SK-N-SH treated with all-trans-retinoic acid at 6 μM for 48 hours (cell line): ENCODE data around the gene BAZ1A.

Experiments
- ATAC-seq: fragments of 200-7000 bp; cut with Tn5 transposase; 3 replicates; pipeline ENCODE4 v1.9.1; 2020; ENCODE audit warnings: mild to moderate bottlenecking, moderate library complexity
- ARNTL ChIP-seq: fragments of 450-650 bp; formaldehyde crosslinking; IDR thresholded peaks from 2 replicates; pipeline ENCODE4 v1.5.0; 2020; ENCODE audit warnings: low read depth, mild to moderate bottlenecking, moderate library complexity, borderline replicate concordance
- CREB5 ChIP-seq: fragments of 250-450 bp; sonication (Bioruptor Pico); IDR thresholded peaks from 2 replicates; pipeline ENCODE4 v1.5.1; 2020; ENCODE audit warnings: low read depth, mild to moderate bottlenecking, moderate library complexity
- ESRRG ChIP-seq: fragments of 250-450 bp; sonication (Bioruptor Pico); IDR thresholded peaks from 2 replicates; pipeline ENCODE4 v1.6.1; 2021; ENCODE audit warnings: mild to moderate bottlenecking
- OSR1 ChIP-seq: fragments of 250-450 bp; sonication (Bioruptor Pico); IDR thresholded peaks from 2 replicates; pipeline ENCODE4 v1.8.0; 2022; ENCODE audit warnings: moderate library complexity, mild to moderate bottlenecking, inconsistent platforms
- PATZ1 ChIP-seq: fragments of 250-450 bp; sonication (Bioruptor Pico); IDR thresholded peaks from 2 replicates; pipeline ENCODE4 v1.8.0; 2020; ENCODE audit warnings: mild to moderate bottlenecking, moderate library complexity, borderline replicate concordance
- POU6F1 ChIP-seq: fragments of 250-450 bp; sonication (Bioruptor Pico); IDR thresholded peaks from 2 replicates; pipeline ENCODE4 v1.8.0; 2021; ENCODE audit warnings: low read depth, mild to moderate bottlenecking, moderate library complexity, borderline replicate concordance
- PPARA ChIP-seq: fragments of 250-450 bp; sonication (Bioruptor Pico); IDR thresholded peaks from 2 replicates; pipeline ENCODE4 v1.5.0; 2020; ENCODE audit warnings: mild to moderate bottlenecking, borderline replicate concordance
- SNAI2 ChIP-seq: fragments of 250-450 bp; sonication (Bioruptor Pico); IDR thresholded peaks from 2 replicates; pipeline ENCODE4 v1.5.0; 2020; ENCODE audit warnings: mild to moderate bottlenecking, moderate library complexity
- TCF4 ChIP-seq: fragments of 250-450 bp; sonication (Bioruptor Pico); IDR thresholded peaks from 2 replicates; pipeline ENCODE4 v1.8.0; 2021; ENCODE audit warnings: mild to moderate bottlenecking, moderate library complexity, borderline replicate concordance
- TOX ChIP-seq: fragments of 250-450 bp; sonication (Bioruptor Pico); IDR thresholded peaks from 2 replicates; pipeline ENCODE4 v1.8.0; 2021; ENCODE audit warnings: mild to moderate bottlenecking, moderate library complexity, borderline replicate concordance
- TSHZ2 ChIP-seq: fragments of 250-450 bp; sonication (Bioruptor Pico); IDR thresholded peaks from 2 replicates; pipeline ENCODE4 v1.5.0; 2020; ENCODE audit warnings: mild to moderate bottlenecking, moderate library complexity
- ZNF565 ChIP-seq: fragments of 450-650 bp; formaldehyde crosslinking; conservative IDR thresholded peaks from 2 replicates; pipeline ENCODE4 v1.5.0; 2020; ENCODE audit warnings: low read depth, mild to moderate bottlenecking, moderate library complexity
- ZNF8 ChIP-seq: fragments of 450-650 bp; formaldehyde crosslinking; IDR thresholded peaks from 2 replicates; pipeline ENCODE4 v1.5.0; 2020; ENCODE audit warnings: mild to moderate bottlenecking, moderate library complexity
- TF ChIP-seq, protein P1 (sequence below): fragments of 250-450 bp; sonication (Bioruptor Pico); IDR thresholded peaks from 2 replicates; pipeline ENCODE4 v1.5.1; 2021; ENCODE audit warnings: mild to moderate bottlenecking, moderate library complexity

The BAZ1A gene

GRCh38 chr14:34835312-34835711 is 39.8 kb downstream of the BAZ1A start:
- TF ChIP-seq CREB5 (CRISPR knock-in tag) (no peak), ARNTL (no peak), ZNF8 (CRISPR knock-in tag) (no peak), TCF4 (CRISPR knock-in tag) (no peak), OSR1 (CRISPR knock-in tag) (no peak), TOX (CRISPR knock-in tag) (no peak), PATZ1 (CRISPR knock-in tag) (no peak), SNAI2 (no peak), TSHZ2 (CRISPR knock-in tag) (no peak)
- TF ChIP-seq, protein P1, sequence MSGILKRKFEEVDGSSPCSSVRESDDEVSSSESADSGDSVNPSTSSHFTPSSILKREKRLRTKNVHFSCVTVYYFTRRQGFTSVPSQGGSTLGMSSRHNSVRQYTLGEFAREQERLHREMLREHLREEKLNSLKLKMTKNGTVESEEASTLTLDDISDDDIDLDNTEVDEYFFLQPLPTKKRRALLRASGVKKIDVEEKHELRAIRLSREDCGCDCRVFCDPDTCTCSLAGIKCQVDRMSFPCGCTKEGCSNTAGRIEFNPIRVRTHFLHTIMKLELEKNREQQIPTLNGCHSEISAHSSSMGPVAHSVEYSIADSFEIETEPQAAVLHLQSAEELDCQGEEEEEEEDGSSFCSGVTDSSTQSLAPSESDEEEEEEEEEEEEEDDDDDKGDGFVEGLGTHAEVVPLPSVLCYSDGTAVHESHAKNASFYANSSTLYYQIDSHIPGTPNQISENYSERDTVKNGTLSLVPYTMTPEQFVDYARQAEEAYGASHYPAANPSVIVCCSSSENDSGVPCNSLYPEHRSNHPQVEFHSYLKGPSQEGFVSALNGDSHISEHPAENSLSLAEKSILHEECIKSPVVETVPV = no peak
- ATAC-seq = no peak

DNA sequence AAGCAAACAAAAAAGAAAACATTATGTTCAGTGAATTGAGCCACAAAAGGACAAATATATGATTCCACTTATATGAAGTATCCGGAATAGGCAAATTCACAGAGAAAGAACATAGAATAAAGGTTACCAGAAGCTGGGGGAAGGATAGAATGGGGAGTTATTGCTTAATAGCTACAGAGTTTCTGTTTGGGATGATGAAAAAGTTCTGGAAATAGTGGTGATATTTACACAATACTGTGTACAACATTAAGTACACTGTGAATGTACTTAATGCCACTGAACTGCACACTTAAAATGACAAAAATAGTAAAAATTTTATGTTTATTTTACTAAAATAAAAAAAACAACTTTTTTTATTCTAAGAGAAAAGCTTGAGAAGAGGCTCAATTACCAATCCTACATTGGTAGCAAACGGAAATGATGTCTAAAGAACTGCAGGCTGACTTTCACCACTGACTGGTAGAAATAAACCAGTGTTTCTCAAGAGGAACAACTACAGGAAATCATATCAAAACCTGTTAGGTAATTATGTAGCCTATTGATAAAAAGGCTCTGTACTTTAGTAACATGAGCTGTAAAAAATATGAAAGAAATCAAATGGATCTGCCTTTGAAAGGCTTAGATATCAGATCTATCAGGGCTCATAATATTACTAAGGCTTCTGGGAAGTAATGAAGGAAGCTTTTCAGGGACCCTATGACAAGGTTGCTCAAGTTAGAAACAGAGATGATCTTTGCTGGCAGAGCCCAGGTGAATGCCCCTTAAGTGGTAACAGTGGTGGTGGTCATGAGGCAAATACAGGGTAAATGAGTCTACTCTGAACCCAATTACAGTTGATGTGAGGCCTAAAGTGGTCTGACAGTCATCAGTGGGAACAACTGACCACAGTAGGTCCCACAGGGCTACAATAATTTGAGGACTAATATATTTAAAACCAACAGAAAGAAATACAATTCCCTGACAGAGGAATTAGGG is 41.3 kb downstream of the BAZ1A start:
- no peak for TF ChIP-seq PATZ1 (CRISPR knock-in tag)
- TF ChIP-seq TOX (CRISPR knock-in tag) = no peak
- no peak for TF ChIP-seq POU6F1 (CRISPR knock-in tag)
- no peak for TF ChIP-seq ARNTL
- TF ChIP-seq ESRRG (CRISPR knock-in tag) = no peak
- TF ChIP-seq CREB5 (CRISPR knock-in tag) = no peak
- TF ChIP-seq ZNF565 (CRISPR knock-in tag) = no peak
- no peak for TF ChIP-seq PPARA (CRISPR knock-in tag)
- TF ChIP-seq TSHZ2 (CRISPR knock-in tag) = no peak
- ATAC-seq = no peak
